SH-SY5Y (cell line): ENCODE results near the gene C11orf71.

ENCODE experiments used
- GATA2 ChIP-seq: IDR thresholded peaks from 2 replicates; pipeline ENCODE4 v1.6.1; 2011; ENCODE audit warnings: mild to moderate bottlenecking, low read depth, low read length
- GATA3 ChIP-seq: IDR thresholded peaks from 2 replicates; pipeline ENCODE4 v1.6.1; 2011; ENCODE audit warnings: low read depth, mild to moderate bottlenecking, low read length, moderate library complexity

DNA sequence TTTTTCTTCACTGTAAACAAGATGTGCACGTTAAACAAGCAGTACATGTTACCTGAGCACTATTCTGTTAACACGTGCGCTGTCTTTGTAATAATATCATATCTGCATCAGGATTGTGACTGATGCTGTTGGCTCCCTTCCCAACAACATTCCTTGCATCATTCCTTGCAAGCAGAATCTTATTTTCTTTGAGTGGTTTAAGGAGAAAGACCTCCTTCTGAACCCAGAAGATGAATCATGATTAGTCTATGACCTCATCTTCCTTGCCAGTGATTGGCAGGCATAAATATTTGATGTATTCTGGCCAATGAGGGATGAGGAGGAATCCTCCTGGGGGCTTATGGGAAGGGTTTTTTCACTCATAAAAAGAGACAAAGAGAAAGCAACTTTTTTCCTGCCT lies 46.2 kb downstream of the C11orf71 start:
- TF ChIP-seq GATA3 (no peak), GATA2 (no peak)
